22Rv1 (cell line): Measurements from ENCODE around the gene NMT1.
A peak's percentile ranks its signal among the peaks of the same experiment; 100 is the strongest.

ENCODE experiments used
- H3K27ac ChIP-seq: fragments of 450-650 bp; 2 replicates; pipeline ENCODE4 v1.5.1; 2017
- ZFX ChIP-seq: fragments of 450-650 bp; IDR thresholded peaks from 2 replicates; pipeline ENCODE4 v1.6.1; 2017; ENCODE audit warnings: antibody characterized with exemption, borderline replicate concordance
- TF ChIP-seq, protein P1 (sequence below): fragments of 450-650 bp; IDR thresholded peaks from 2 replicates; pipeline ENCODE4 v1.5.1; 2017; ENCODE audit warnings: mild to moderate bottlenecking

NMT1 gene

DNA sequence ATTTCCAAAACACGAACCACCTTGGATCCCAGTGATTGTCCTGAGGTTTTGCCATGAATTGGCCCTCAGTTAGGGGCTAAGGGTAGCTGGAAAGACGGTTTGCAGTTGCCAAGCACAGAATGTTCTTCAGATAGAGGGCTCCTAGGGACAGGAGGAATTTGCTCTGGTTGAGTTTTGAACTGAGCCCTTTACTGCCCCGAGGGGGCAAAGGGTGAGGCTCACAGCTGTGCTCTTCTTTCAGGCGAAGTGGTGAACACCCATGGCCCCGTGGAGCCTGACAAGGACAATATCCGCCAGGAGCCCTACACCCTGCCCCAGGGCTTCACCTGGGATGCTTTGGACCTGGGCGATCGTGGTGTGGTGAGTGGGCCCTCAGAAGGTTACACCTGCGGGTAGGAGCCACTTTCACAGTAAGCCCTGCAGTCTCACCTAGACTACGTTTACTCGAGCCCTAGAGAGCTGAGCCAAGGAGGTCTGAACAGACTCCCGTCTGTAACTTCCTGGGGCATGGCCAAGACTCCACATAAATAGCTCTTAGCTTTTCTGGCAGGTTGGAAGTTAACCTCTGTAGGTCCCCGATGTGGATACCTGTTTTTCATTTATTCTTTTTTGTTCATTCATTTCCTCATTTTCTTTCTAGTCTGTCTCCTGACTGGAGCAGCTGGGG, 32.5 kb downstream of the NMT1 start:
- TF ChIP-seq, protein P1, sequence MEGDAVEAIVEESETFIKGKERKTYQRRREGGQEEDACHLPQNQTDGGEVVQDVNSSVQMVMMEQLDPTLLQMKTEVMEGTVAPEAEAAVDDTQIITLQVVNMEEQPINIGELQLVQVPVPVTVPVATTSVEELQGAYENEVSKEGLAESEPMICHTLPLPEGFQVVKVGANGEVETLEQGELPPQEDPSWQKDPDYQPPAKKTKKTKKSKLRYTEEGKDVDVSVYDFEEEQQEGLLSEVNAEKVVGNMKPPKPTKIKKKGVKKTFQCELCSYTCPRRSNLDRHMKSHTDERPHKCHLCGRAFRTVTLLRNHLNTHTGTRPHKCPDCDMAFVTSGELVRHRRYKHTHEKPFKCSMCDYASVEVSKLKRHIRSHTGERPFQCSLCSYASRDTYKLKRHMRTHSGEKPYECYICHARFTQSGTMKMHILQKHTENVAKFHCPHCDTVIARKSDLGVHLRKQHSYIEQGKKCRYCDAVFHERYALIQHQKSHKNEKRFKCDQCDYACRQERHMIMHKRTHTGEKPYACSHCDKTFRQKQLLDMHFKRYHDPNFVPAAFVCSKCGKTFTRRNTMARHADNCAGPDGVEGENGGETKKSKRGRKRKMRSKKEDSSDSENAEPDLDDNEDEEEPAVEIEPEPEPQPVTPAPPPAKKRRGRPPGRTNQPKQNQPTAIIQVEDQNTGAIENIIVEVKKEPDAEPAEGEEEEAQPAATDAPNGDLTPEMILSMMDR = no peak
- TF ChIP-seq ZFX = no peak
- peak overlapping the region; percentile 32 for H3K27ac ChIP-seq

DNA sequence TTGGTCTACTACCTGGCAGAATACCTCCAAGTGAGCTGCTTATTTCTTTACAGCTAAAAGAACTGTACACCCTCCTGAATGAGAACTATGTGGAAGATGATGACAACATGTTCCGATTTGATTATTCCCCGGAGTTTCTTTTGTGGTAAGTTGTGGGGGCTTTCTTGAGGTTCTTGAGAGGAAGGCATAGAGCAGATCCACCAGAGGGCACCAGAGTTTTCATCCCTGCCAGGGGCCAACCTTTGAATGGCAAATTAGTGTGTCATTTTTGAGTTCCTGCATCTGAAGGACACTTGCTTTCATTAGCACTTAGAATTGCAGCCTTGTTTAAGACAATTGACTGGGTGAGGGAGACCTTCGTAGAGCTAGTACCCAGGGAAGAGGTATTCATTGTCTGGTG, 35.0 kb downstream of the NMT1 start:
- TF ChIP-seq, protein P1 = peak; percentile 71
- no peak for TF ChIP-seq ZFX
- H3K27ac ChIP-seq = no peak overlapping the region

DNA sequence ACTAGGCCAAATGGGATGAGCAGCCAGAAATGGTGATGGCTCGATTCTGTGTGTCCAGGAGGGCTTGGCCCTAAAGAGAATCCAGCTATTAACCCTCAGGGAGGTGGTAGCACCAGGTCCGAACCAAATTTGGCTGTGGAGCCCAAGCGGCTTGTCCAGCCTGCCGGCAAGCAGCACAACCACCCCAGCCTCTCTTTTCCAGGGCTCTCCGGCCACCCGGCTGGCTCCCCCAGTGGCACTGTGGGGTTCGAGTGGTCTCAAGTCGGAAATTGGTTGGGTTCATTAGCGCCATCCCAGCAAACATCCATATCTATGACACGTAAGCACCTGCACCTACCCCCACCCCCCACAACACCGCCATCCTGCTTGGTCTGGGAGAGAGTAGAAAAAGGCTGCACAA, 35.8 kb downstream of the NMT1 start:
- TF ChIP-seq, protein P1 = no peak
- TF ChIP-seq ZFX = no peak
- no peak overlapping the region for H3K27ac ChIP-seq

DNA sequence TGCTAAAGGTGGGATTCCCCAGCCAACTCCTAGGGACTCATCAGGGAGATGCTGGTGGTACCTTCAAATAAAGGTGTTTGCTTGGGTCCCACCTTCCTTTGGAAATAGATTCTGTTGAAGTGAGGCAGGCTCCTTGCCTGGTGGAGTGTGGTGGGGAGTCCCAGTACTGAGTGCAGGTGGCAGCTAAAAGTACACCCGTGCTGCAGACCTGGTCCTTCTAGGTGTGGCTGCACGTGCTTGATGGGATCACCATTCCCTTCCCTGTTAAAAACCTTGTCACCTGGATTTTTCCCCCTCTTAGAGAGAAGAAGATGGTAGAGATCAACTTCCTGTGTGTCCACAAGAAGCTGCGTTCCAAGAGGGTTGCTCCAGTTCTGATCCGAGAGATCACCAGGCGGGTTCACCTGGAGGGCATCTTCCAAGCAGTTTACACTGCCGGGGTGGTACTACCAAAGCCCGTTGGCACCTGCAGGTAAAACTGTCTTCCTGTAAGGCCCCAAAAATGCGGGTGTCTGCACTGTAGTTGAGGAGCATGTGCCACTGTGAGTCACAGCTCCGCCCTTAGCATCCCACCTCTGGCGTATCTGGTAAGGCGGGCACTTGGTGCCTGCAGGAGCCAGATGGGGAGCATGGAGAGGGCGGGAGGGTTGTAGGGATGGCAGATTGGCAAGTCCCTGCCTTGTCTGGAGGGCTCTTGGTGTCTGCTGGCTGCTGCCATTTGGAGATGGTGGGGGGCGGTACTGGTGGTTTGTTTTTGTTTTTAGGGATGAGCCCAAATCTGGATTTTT, 37.2 kb downstream of the NMT1 start:
- TF ChIP-seq, protein P1 = no peak
- TF ChIP-seq ZFX = no peak
- H3K27ac ChIP-seq = no peak overlapping the region

DNA sequence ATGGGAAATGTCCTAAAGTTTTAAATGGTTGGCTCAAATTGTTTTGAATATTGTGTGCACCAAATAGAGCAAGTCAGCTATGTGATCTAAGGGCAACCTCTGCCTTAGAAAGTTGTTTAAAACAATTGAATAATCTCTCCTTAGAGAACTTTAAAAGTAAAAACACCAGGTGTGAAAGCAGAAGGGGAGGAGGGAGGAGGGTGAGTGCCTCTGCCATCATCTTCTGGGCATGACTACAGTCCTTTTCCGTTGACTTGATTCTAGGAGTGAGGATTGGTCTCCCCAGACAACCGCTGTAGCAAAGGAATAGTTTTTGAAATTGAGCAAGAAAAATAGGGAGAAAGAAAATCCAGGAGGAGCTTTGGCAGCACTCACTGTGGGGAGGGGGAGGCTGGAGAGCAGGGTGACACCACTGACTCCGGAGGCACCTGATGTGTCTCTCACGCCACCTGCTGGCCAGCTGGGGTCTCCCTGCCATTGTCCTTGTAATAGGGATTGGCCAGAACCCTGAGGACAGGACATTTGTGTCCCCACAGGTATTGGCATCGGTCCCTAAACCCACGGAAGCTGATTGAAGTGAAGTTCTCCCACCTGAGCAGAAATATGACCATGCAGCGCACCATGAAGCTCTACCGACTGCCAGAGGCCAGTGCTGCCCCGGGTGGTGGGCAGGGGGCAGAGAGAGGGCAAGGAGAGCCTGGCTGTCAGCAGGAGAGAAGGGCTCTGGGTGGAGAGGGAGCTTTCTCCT, 37.9 kb downstream of the NMT1 start:
- H3K27ac ChIP-seq = no peak overlapping the region
- TF ChIP-seq, protein P1 = peak; percentile 92
- no peak for TF ChIP-seq ZFX

DNA sequence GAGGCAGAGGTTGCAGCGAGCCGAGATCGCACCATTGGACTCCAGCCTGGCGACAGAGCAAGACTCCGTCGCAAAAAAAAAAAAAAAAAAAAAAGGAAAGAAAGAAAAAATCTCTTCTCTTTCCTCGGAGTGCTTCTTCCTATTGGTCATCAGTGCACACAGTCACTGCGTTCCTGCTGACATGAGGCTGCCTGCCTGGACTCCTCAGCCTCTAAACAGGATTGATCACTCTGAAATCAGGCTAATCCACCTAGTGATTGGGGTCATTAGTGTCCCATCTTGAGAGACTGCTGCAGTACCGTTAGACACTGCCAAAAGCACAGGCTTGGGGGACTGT, 40.4 kb downstream of the NMT1 start:
- TF ChIP-seq ZFX = no peak
- TF ChIP-seq, protein P1 = no peak
- H3K27ac ChIP-seq = no peak overlapping the region
